SIG-M5 treated with dmso at 0.1 percent for 504 hours (cell line): ENCODE measurements around the gene HSD11B1L.
"Not testable (repeated sequence)": the region's sequence is repeated elsewhere in the genome, so short reads cannot be mapped to it uniquely, and the experiment has no call there.

Source experiments
- DNase-seq: peaks from one replicate; lab custom pipeline; 2025; ENCODE audit not compliant: unreplicated experiment; lab: John Stamatoyannopoulos, UW

The HSD11B1L gene

DNA sequence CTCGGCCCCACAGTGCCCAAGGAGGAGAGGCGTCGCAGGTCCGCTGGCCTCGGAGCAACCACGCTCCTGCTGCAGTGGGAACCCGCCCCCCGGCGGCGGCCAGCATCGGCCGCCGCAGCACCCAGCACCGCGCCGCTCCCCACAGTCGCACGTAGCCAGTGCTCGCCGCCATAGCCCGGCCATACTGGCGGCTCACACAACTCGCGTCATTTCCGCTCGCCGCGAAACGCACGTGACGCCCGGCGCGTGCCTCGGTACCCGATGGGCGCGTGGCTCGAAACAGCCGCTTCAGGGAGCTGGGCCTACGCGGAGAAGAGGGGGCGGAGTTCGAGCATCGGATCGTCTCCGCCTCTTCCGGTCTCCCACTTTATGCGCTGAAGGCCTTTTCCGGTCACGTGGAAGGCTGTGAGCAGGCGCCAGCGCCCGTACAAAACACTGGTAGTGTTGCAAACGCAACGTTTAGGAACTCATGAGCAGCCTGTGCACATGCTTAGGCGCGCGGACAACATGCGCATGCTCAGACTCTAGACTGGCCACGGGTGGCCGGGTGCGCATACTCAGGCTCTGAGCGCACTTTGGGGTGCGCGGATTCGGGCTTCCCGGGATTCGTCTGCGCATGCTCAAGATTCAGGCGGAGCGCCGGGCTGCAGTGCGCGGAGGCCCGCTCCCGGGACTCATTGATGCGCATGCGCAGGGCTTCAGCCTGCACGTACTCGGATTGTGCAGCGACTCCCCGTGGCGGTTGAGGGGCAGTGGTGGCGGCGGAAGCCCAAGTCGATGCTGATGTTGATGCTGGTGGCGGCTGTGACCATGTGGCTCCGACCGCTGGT lies 39.3 kb downstream of the HSD11B1L start, which contains the start of the genes CATSPERD and LONP1:
Gene CATSPERD (plus strand): TSS at position 677 of the 830 bp plus-strand sequence. CDS start 101 bp downstream, at position 778.
Gene LONP1 (minus strand): TSS at position 186 of the 830 bp plus-strand sequence. CDS start 14 bp downstream, at position 172.
- peak; percentile 96 for DNase-seq

DNA sequence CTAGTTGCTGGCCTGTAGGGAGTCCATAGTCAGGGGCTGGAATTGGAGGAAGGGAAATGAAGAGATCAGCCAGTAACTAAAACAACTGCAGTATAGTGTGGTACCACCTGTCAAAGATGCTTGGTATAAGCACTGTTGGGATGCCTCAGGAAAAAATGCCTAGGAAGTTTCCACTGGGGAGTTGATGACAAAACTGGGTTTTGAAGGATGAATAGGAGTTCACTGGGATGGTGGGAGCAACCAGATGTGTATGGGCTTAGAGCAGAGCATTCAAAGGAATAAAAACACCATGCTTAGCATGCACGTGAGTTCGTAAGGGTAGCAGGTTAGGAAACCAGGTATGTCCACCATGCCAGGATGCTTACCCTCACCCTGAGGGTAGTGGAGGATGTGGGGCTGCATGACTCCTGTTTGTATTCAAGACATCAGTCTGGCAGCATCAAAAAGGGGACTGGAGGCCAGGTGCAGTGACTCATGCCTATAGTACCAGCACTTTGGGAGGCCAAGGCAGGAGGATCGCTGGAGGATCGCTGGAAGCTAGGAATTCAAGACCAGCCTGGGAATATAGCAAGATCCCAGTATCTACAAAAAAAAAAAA lies 46.7 kb downstream of the HSD11B1L start:
- no peak for DNase-seq

DNA sequence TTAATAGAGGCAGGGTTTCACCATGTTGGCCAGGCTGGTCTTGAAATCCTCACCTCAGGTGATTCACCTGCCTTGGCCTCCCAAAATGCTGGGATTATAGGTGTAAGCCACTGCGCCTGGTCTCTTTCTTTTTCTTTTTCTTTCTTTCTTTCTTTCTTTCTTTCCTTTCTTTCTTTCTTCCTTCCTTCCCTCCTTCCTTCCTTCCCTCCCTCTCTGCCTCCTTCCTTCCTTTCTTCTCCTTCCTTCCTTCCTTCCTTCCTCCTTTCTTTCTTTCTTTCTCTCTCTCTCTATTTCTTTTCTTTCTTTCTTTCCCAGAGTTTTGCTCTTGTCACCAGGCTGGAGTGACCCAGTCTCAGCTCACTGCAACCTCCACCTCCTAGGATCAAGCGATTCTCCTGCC lies 52.3 kb downstream of the HSD11B1L start:
- not testable (repeated sequence) for DNase-seq
